Activated CD4-positive, alpha-beta T cell treated with anti-CD3 and anti-CD28 coated beads for 36 hours (primary cell): ENCODE results near the gene EXOSC7. TPM values are rescaled to one million over a fixed set of nuclear protein-coding genes. Genes with fewer than 3 reads are reported as not detected.

Source experiments
- ATAC-seq: fragments of 200-7000 bp; cut with Tn5 transposase; one replicate; pipeline ENCODE4 v1.10.0; 2021; ENCODE audit warnings: mild to moderate bottlenecking, moderate library complexity
- CTCF ChIA-PET: fragments of 350-600 bp; sonication (Branson Sonifier 250); formaldehyde crosslinking; loops from one replicate; lab custom pipeline; 2021; ENCODE audit warnings: antibody characterized with exemption; lab: Charles Lee
- POLR2A ChIA-PET: fragments of 350-600 bp; sonication (Branson Sonifier 250); formaldehyde crosslinking; loops from one replicate; lab custom pipeline; 2021; ENCODE audit warnings: antibody characterized with exemption, inconsistent platforms; lab: Charles Lee
- DNase-seq: peaks from one replicate; pipeline ENCODE4 v3.0.0-alpha.2; 2020
- H3K27ac Mint-ChIP-seq: one replicate; pipeline ENCODE4 v1.8.0; 2021; ENCODE audit warnings: mixed read lengths
- H3K27me3 Mint-ChIP-seq: one replicate; pipeline ENCODE4 v1.8.0; 2021; ENCODE audit warnings: mixed read lengths
- H3K36me3 Mint-ChIP-seq: one replicate; pipeline ENCODE4 v1.8.0; 2021; ENCODE audit warnings: low read depth, mixed read lengths
- H3K4me1 Mint-ChIP-seq: one replicate; pipeline ENCODE4 v1.8.0; 2021; ENCODE audit warnings: mixed read lengths
- H3K4me3 Mint-ChIP-seq: one replicate; pipeline ENCODE4 v1.8.0; 2021; ENCODE audit warnings: mild to moderate bottlenecking, moderate library complexity, mixed read lengths
- H3K9me3 Mint-ChIP-seq: one replicate; pipeline ENCODE4 v1.8.0; 2021; ENCODE audit warnings: low read depth, mixed read lengths
- intact Hi-C, 2 experiments: fragments of 100-400 bp; cut with DNase I in 1 of 2; cut with micrococcal nuclease in 1 of 2; formaldehyde crosslinking; loops; one replicate each; pipeline versions ENCODE4 v1.14.2 to v1.15.1; 2022 to 2024; cut with DNase I, micrococcal nuclease
- total RNA-seq, 2 experiments: library from RNA; stranded (reverse); gene quantifications; one replicate each; pipeline ENCODE4 v1.2.3, GENCODE V29; 2021

EXOSC7 gene
- total RNA-seq, 2 experiments from 2014 or later: 42.7 to 70.7 TPM

DNA sequence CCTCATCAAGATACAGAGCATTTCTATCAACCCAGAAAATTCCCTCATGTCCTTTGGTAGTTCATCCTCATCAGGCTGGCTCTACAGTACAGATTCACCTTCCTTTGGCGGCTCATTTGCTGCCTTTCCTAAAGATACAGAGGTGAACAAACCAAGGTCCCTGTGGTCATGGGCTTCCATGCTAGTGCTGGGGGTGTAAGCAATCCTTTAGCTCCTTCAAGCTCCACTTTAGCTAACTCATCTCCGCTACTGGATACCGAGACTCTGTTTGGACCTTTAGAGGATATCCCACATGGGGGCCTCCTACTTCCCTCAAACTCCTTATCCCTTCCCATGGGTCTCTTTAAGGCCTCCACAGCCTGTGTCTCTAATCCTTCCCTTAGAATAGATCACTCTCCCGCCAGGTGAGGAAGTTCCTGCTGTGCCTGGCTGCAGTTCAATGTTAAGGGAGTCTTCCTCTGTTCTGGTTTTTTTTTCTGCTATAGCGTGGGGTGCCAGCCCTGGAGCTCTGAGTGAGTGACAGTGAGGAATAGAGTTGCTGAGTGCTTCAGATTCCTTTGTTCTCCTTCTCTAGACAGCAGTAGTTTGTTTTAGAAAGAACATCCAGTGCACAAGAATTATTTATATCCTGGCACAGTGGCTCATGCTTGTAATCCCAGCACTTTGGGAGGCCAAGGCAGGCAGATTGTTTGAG, 80.7 kb downstream of the EXOSC7 start:
- Mint-ChIP-seq H3K27ac (no peak overlapping the region), H3K9me3 (no peaks in the 10 kb centered on the region), H3K4me1 (peaks cover 21% of the 10 kb centered on the region), H3K27me3 (no peaks in the 10 kb centered on the region), H3K36me3 (no peaks in the 10 kb centered on the region), H3K4me3 (no peak overlapping the region)
- no peak for ATAC-seq
- DNase-seq: no peak
- intact Hi-C loops: no loop called here
- CTCF ChIA-PET: interaction anchor here (1.0 to 6.6 kb wide), 4 partner anchors 15 to 1022 kb away, joined by 3 to 57 read pairs (median 10); no protein-coding TSS in a partner anchor
- POLR2A ChIA-PET: no interaction called here

- Mint-ChIP-seq H3K36me3 (no peaks in the 10 kb centered on the region), H3K27ac (no peak overlapping the region), H3K4me1 (peaks cover 21% of the 10 kb centered on the region), H3K27me3 (no peaks in the 10 kb centered on the region), H3K4me3 (no peak overlapping the region), H3K9me3 (no peaks in the 10 kb centered on the region)
- intact Hi-C loops: no loop called here
- ChIA-PET POLR2A (no interaction called here), CTCF (interaction anchor here (0.6 to 6.6 kb wide), 4 partner anchors 16 to 724 kb away, joined by 3 to 57 read pairs (median 10); no protein-coding TSS in a partner anchor)
- ATAC-seq (peak; percentile 52), DNase-seq (peak; percentile 54)
Observed at GRCh38 chr3:45057557-45057956, 81.5 kb downstream of the EXOSC7 start.

- POLR2A ChIA-PET: no interaction called here
- Mint-ChIP-seq H3K9me3 (no peaks in the 10 kb centered on the region), H3K27ac (no peak overlapping the region), H3K27me3 (no peaks in the 10 kb centered on the region), H3K36me3 (no peaks in the 10 kb centered on the region), H3K4me1 (peaks cover 15% of the 10 kb centered on the region), H3K4me3 (no peak overlapping the region)
- no peak for DNase-seq
- no peak for ATAC-seq
- CTCF ChIA-PET: interaction anchor here (1.0 kb wide), 1 partner anchor 10 kb away, joined by 3 read pairs; no protein-coding TSS in a partner anchor
- intact Hi-C loops: no loop called here
Observed at GRCh38 chr3:45059132-45059531, 83.1 kb downstream of the EXOSC7 start.

DNA sequence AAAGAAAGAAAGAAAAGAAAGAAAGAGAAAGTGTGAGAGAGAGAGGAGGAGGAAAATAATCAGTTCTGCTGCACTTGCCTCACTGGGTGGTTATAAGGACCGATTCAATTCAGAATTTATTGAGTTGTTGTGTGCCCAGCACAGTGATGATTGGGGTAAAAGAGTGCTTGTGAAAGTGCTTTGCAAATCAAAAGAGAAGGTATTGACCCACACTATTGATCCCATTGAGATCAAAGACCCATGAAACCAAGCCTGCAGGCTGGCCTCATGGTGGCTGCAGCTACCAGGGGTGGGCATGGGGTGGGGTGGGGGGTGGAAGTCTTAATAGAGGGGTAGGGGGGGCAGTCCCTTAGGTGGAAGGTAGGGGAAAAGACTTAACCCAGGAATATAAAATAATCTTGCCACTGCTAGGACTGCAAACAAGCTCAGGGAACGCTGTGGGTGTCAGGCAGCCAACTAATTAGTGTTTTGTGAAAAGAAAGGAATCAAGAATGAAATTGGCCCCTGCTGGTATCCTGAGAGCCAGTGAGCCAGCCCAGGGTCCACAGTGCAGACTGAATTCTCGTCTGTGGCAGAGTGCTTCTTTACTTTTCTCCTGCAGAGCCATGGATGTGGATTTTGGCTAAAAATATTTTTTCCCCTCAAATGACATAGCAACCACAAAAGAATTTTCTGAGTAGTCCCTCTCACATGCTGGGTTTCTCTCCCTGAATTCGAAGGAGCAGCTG, 84.3 kb downstream of the EXOSC7 start:
- Mint-ChIP-seq H3K4me3 (no peak overlapping the region), H3K36me3 (no peaks in the 10 kb centered on the region), H3K9me3 (no peaks in the 10 kb centered on the region), H3K4me1 (peaks cover 21% of the 10 kb centered on the region), H3K27me3 (no peaks in the 10 kb centered on the region), H3K27ac (no peak overlapping the region)
- DNase-seq: no peak
- no peak for ATAC-seq
- intact Hi-C loops: loop anchor here in 1 of 2 experiments (5.0 kb wide), 1 partner anchor 107 kb away; no protein-coding TSS in a partner anchor
- ChIA-PET POLR2A (no interaction called here), CTCF (interaction anchor here (0.6 to 1.3 kb wide), 2 partner anchors 18 to 449 kb away, joined by 3 to 4 read pairs; no protein-coding TSS in a partner anchor)

Other genes with a start within 250 kb of the EXOSC7 start
- gene ZNF501, start 246.6 kb upstream of the EXOSC7 start, total RNA-seq: 1 to 10 TPM; 1.7 to 2.0 TPM
- gene KIAA1143, start 214.6 kb upstream of the EXOSC7 start, total RNA-seq: 10 to 100 TPM; 40.2 to 74.1 TPM
- 10 to 100 TPM; 40.1 to 51.7 TPM for gene KIF15, start 214.4 kb upstream of the EXOSC7 start, total RNA-seq
- 10 to 100 TPM in 1 of 2 experiments, 1 to 10 TPM in 1; 7.6 to 10.9 TPM for gene TMEM42, start 114.3 kb upstream of the EXOSC7 start, total RNA-seq
- not detected for gene TGM4, start 101.6 kb upstream of the EXOSC7 start, total RNA-seq
- 10 to 100 TPM; 31.9 to 32.9 TPM for gene ZDHHC3, start 70 bp upstream of the EXOSC7 start, total RNA-seq
- gene CLEC3B, start 50.1 kb downstream of the EXOSC7 start, total RNA-seq: not detected
- 1 to 10 TPM; 3.7 to 5.8 TPM for gene CDCP1, start 170.1 kb downstream of the EXOSC7 start, total RNA-seq